Common myeloid progenitor, CD34-positive (primary cell): ENCODE data around the gene ASPM.
"Not testable (repeated sequence)": the region's sequence is repeated elsewhere in the genome, so short reads cannot be mapped to it uniquely, and the experiment has no call there.

Experiments
- CTCF ChIA-PET: fragments of 350-600 bp; sonication (Branson Sonifier 250); formaldehyde crosslinking; loops from one replicate; lab custom pipeline; 2021; ENCODE audit warnings: antibody characterized with exemption; lab: Charles Lee
- POLR2A ChIA-PET: fragments of 350-600 bp; sonication (Branson Sonifier 250); formaldehyde crosslinking; loops from one replicate; lab custom pipeline; 2021; ENCODE audit warnings: antibody characterized with exemption; lab: Charles Lee
- DNase-seq, 3 donors: peaks; one replicate each; pipeline versions ENCODE4 v3.0.0 to v3.0.0-alpha.2; 2013
- H3K27ac ChIP-seq, 2 experiments: 1 replicate in 1 of 2; 2 replicates in 1 of 2; pipeline ENCODE4 v1.7.0; 2013; ENCODE audit warnings: inconsistent platforms in 2 of 2, low read length in 2 of 2, mild to moderate bottlenecking in 2 of 2, low read depth in 1 of 2, moderate library complexity in 1 of 2; ENCODE audit not compliant: severe bottlenecking in 2 of 2, insufficient read depth in 1 of 2, poor library complexity in 1 of 2
- H3K27me3 ChIP-seq, 5 experiments: replicated peaks in 2 of 5; 1 replicate in 3 of 5; 2 replicates in 2 of 5; pipeline versions ENCODE4 v1.6.1 to v1.7.0; 2013; ENCODE audit warnings: low read length in 4 of 5, mild to moderate bottlenecking in 2 of 5, moderate library complexity in 2 of 5, inconsistent platforms in 1 of 5; ENCODE audit not compliant: insufficient read depth in 5 of 5, control insufficient read depth in 4 of 5
- H3K36me3 ChIP-seq, 4 experiments: 1 replicate in 2 of 4; 2 replicates in 2 of 4; pipeline versions ENCODE4 v1.6.1 to v1.7.0; 2013; ENCODE audit warnings: low read length in 3 of 4, control low read depth in 1 of 4, mild to moderate bottlenecking in 1 of 4; ENCODE audit not compliant: control insufficient read depth in 4 of 4, insufficient read depth in 4 of 4
- H3K4me1 ChIP-seq, 4 experiments: 1 replicate in 3 of 4; 2 replicates in 1 of 4; pipeline versions ENCODE4 v1.6.1 to v1.7.1; 2013; ENCODE audit warnings: low read length in 3 of 4, mild to moderate bottlenecking in 3 of 4, control low read depth in 1 of 4, inconsistent platforms in 1 of 4, moderate library complexity in 1 of 4; ENCODE audit not compliant: control insufficient read depth in 4 of 4, insufficient read depth in 4 of 4; ENCODE audit errors: control extremely low read depth in 1 of 4
- H3K4me3 ChIP-seq, 7 experiments: 1 replicate in 4 of 7; 2 replicates in 3 of 7; pipeline versions ENCODE4 v1.5.1 to v1.7.0; 2013; ENCODE audit warnings: mild to moderate bottlenecking in 7 of 7, low read length in 6 of 7, moderate library complexity in 6 of 7, inconsistent platforms in 2 of 7, low read depth in 2 of 7, control low read depth in 1 of 7; ENCODE audit not compliant: insufficient read depth in 4 of 7, control insufficient read depth in 1 of 7; ENCODE audit errors: extremely low read depth in 1 of 7
- H3K9me3 ChIP-seq, 5 experiments: 1 replicate in 4 of 5; 2 replicates in 1 of 5; pipeline versions ENCODE4 v1.6.1 to v1.7.1; 2013; ENCODE audit warnings: low read length in 4 of 5, mild to moderate bottlenecking in 2 of 5, inconsistent platforms in 1 of 5, low read depth in 1 of 5, moderate library complexity in 1 of 5; ENCODE audit not compliant: control insufficient read depth in 4 of 5, insufficient read depth in 2 of 5; ENCODE audit errors: control extremely low read depth in 1 of 5
- WGBS: methylation state at CpG from one replicate; pipeline ENCODE4 v1.1.5; 2013; ENCODE audit not compliant: insufficient coverage; 5-methylcytosine and 5-hydroxymethylcytosine counted together

Gene ASPM

DNA sequence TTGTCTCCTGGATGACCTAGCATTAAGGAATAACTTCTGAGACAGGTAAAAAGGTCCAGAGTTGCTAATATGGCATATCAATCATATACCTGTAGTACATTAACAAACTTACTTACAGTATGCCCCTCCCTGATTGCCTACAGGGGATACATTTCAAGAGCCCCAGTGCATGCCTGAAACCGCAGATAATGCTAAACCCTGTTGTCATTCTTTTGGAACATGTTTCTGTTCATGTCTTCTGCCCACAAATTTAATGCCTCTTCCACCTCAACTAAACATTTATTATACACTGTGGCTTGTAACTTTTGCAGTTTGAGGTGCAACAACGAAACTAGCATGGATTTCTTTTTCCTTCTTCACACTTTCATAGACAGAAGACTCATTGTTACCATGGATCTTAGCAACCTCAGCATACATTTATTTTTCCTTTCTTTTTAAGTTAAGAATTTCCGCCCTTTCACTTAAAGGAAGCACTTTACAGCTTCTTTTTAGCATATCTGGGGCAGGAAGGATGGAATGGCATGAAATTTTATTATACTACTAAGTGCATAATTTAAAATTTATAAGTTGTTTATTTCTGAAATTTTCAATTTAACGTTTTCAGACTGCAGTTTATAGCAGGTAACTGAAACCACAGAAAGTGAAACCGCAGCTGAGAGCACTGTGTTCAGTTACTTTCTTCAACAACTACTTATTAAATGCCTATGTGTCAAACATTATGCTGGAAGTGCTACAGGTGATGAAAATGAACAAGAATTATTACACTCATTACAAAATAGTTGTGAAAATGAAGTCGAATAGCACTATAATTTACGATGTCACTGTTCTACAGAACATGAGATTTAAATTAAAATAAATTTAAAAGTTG is 104.7 kb downstream of the ASPM start:
- no peaks in the 10 kb centered on the region for H3K4me1 ChIP-seq
- no peaks in the 10 kb centered on the region for H3K9me3 ChIP-seq
- DNase-seq = no peak
- H3K36me3 ChIP-seq = no peaks in the 10 kb centered on the region
- POLR2A ChIA-PET = no interaction called here
- CTCF ChIA-PET = no interaction called here
- no peak overlapping the region for H3K4me3 ChIP-seq
- peaks cover 0 to 3% (median 0%) of the 10 kb centered on the region in 5 experiments for H3K27me3 ChIP-seq
- no peak overlapping the region for H3K27ac ChIP-seq
- WGBS = no CpG with 5 or more reads among the region's 7 CpGs

DNA sequence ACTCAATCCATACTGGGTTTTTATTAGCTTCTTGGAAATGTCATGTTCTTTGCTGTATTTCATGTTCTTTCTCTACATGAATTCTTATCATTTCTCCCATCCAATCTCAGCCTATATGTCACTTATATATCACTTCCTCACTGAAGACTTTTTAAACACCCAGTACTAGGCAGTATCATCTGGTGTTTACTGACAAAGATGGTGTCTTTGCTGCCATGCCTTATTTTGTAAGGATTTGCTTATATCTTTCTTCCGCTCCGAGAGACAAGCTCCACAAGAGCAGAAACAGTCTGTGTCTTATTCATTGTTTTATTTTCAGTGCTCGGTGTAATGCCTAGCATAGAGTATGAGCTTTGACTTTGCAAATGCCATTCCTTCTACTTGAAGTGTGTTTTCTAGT is 109.6 kb downstream of the ASPM start:
- peaks cover 0 to 3% (median 0%) of the 10 kb centered on the region in 5 experiments for H3K27me3 ChIP-seq
- DNase-seq = no peak
- H3K27ac ChIP-seq = no peak overlapping the region
- no peaks in the 10 kb centered on the region for H3K4me1 ChIP-seq
- ChIA-PET CTCF (no interaction called here), POLR2A (no interaction called here)
- 100% methylated on average over 3 of the region's 3 CpGs for WGBS
- H3K9me3 ChIP-seq = no peaks in the 10 kb centered on the region
- no peaks in the 10 kb centered on the region for H3K36me3 ChIP-seq
- H3K4me3 ChIP-seq = no peak overlapping the region

DNA sequence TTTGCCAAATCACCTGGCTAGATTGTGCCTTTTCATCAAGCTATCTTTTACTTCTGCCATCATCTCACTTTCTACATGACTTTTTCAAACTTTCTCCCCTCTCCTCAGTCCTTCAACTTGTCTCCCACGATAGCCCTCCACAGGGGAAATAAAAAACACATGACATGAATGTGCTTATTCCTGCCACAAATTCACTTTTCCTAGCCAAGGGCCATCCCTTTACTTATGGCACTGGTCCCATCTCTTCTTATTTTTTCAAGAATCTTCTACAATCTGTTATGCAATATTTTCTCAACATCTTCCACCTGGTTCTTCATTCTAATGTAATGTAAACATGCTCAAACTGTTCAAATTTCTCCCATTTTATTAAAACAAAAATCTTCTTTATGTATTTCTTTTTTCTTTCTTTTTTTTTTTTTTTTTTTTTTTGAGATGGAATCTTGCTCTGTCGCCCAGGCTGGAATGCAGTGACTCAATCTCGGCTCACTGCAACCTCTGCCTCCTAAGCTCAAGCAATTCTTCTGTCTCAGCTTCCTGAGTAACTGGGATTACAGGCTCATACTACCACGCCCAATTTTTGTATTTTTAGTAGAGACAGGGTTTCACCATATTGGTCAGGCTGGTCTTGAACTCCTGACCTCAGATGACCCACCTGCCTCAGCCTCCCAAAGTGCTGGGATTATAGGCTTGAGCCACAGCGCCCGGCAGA is 111.7 kb downstream of the ASPM start:
- H3K27ac ChIP-seq, CTCF ChIA-PET, DNase-seq, H3K9me3 ChIP-seq, H3K27me3 ChIP-seq, H3K36me3 ChIP-seq, H3K4me3 ChIP-seq, H3K4me1 ChIP-seq, POLR2A ChIA-PET: not testable (repeated sequence)
- 100% methylated on average over 5 of the region's 6 CpGs for WGBS
